ENCODE results near the gene PUDP. TPM values are rescaled to one million over a fixed set of nuclear protein-coding genes. Genes with fewer than 3 reads are reported as not detected.
A peak's percentile ranks its signal among the peaks of the same experiment; 100 is the strongest.
"Not testable (repeated sequence)": the region's sequence is repeated elsewhere in the genome, so short reads cannot be mapped to it uniquely, and the experiment has no call there.

PUDP gene
- total RNA-seq: 11.2 and 17.0 TPM in 2 replicates
- 8.1 TPM for polyA plus RNA-seq (2012)

DNA sequence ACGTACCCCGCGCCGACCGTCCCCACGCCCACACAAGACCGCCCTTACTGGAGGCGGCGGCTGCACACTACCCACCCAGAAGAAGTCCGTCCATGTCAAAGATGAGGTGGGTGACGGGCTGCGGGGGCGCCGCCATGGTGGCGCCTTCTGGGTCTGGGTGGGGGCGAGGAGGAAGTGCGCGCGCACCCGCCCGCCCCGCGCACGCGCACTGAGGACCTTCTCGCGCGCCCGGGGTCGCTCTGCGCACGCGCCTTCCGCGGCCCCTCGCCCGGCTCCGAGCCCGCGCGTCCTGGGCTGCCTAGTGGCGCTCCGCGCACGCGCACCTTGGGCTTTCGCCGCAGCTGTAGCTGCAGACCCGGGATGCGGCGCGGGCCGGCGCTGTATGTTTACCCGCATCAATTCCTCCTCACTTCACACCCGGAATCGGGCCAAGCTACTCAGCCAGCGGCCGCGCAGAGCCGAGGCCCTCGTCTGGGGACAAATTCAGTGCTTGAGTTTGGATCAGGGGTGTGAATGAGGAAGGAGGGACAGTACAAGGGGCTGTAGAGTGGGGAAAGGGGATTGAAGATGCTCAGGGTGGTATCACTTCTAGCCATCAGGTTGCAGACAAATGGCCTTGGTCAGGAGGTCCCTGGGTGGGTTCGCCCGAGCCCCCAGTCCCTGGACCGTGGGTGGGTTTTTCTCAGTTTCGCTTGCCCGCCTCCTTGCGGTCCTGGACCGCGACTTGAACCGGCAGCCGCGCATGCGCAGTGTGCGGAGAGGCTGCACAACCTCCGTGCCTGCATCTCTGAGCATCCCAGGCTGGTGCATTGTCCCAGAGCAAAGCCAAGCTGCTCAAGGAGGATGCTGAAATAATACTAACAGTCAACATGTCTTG lies at the start of gene PUDP:
PUDP (minus strand) TSS at position 176 of the 877 bp plus-strand sequence; CDS start at position 136, 40 bp downstream.
- DNase-seq (ENCODE audit: low read depth): peak; percentile 80

DNA sequence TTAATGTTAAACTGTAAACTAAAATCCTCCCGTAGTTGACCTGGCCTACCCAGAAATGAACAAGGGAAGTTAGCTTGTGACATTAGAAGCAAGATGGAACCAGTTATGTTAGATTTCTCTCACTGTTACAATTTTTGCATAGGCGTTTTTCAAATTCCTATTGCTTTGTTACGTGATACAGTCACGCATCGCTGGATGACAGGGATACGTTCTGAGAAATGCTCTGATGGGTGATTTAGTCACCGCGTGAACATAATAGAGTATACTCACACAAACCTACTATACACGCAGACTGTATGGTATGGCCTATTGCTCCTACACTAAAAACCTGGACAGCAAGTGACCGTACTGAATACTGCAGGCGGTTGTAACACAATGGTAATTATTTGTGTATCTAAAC lies 46.7 kb upstream of the PUDP start:
- DNase-seq (ENCODE audit: low read depth): no peak

DNA sequence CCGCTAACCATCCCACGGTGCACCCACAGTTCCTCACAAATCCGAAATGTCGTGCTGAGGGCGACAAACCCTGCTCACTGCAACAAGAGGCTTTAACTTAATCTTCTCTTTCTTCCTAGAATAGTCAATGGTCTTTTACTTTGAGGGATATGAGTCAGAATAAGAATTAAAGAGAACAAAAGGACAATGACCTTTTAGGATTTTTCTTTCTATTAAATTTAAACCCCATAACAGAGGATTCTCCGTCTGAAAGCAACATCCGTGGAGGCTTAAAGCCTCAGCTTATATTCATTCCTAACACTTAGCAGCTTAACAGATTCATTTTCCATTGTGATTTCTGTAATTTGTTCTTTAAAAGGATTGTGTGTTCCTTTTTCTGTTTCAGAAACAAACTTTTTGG lies 44.9 kb upstream of the PUDP start:
- no peak for DNase-seq (ENCODE audit: low read depth)

DNA sequence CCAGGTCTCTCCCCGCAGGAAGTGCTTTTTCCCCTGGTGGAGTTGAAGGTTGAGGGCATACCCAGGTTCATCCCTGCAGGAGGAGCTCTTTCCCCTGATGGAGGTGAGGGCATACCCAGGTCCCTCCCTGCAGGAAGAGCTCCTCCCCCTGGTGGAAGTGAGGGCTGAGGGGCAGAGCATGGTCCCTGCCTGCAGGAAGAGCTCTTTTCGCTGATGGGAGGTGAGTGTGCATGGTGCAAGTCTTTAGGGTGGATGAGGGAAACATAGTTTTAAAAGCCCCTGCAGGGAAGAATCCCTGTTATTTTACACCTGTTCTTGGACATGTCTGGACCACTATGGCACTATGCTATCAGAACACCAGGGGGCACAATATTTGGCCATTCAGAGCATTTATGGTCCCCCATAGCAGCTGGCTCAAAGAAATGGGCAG lies 43.7 kb upstream of the PUDP start:
- DNase-seq (ENCODE audit: low read depth): no peak

DNA sequence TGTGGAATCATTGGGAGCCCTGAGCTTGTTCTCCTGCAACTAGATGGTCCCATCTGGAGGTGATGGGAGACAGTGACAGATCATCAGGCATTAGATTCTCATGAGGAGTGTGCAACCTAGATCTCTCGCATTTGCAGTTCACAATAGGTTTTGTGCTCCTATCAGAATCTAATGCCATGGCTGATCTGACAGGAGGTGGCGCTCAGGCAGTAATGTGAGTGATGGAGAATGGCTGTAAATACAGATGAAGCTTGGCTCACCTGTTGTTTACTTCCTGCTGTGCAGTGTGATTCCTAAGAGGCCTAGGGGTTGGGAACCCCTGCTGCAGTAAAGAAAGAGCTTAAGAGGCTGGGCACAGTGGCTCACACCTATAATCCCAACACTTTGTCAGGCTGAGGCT lies 42.2 kb upstream of the PUDP start:
- no peak for DNase-seq (ENCODE audit: low read depth)

DNA sequence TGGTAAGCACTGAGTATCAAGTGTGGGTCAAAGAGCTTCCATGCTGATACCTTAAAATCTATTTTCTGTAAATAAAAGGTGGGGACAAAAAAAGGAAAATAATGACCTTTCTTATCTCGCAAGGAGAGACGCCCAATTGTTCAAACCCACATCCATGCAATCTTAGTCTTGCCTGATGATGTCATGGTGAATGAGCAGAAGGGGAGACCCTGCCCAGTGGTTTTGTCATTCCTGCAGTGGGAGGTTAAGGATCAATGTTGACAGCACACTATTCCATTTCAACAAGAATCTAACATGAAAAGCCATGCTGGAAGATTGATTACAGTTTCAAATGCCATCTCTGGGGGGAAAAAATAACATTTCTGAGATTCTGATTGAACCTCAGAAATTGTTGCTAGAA lies 40.7 kb upstream of the PUDP start:
- DNase-seq (ENCODE audit: low read depth): no peak

DNA sequence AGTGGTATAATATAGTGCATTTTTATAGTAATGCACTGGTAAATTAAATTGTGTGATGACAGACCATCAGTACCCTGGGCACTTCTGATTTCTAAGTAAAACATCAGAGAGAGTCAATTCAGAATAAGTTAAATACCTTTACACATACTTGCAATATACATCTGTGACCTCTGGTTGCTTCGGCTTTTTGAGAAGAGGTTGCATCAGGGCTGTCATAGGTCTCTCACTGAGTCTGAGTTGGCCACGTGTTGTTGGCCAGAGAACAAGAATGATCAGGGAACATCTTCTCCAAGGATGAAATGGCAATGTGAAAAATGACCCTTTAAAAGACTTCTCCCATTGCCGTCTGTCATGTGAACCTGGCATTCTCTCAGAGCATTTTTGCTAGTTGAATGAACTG lies 36.9 kb upstream of the PUDP start:
- DNase-seq (ENCODE audit: low read depth): no peak

DNA sequence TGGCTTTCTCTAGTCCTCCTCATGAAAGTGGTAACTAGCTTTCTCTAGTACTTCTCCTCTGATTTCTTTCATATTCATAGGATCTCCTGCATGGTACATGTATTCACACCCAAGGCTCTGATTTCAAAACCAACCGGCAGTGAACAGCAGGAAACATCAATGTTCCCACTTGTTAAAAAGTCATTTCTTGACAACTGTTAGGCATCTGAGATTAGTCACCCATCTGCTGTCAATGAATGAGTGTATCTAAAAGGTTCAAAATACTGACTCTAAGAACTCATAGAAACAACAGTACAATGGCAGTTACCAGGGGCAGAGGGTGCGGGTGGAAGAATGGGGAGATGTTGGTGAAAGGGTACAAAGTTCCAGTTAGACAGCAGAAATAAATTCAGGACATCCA lies 31.5 kb upstream of the PUDP start:
- DNase-seq (ENCODE audit: low read depth): no peak

DNA sequence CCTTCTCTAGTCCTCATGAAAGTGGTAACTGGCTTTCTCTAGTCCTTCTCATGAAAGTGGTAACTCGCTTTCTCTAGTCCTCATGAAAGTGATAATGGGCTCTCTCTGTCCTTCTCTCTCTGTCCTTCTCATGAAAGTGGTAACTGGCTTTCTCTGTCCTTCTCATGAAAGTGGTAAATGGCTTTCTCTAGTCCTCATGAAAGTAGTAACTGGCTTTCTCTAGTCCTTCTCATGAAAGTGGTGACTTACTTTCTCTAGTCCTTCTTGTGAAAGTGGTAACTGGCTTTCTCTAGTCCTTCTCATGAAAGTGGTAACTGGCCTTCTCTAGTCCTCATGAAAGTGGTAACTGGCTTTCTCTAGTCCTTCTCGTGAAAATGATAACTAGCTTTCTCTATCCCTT lies 30.9 kb upstream of the PUDP start:
- DNase-seq (ENCODE audit: low read depth): not testable (repeated sequence)

DNA sequence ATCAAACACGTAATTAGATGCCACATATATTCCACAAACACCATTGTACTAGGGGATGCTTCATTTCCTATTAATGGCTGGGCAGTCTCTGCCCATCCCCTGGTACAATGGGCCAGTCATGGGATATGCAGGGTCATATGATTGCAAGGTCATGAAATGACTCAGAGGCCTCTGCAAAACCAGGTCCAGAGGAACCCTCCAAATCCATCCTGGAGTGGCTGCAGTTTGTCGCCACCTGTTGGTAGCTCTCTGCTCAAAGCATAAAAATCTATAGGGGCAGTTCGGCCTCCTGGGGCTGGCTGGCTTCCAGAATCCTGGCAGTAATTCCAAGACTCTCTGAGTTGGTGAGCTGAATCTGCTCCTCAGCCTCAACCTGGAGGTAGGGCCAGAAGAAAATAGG lies 22.9 kb upstream of the PUDP start:
- DNase-seq (ENCODE audit: low read depth): no peak

DNA sequence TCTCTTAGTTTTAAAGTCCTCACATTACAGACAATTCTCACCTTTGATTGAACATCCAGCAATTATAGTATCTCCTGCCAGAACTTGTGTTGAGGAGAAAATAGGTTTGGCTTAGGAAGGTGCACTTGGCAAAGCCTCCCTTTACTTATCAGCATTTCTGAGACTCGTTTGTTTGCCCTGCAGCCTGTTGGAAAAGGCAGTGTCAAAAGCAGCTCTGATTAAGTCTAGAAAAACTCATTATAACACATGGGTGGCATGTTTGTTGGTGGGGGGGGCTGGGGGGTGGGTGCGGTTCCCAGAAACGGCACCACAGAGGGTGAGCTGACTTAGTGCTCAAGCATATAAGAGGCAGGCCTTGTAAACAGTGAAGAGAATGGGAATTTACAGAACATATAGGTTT lies 21.7 kb upstream of the PUDP start:
- DNase-seq (ENCODE audit: low read depth): no peak

DNA sequence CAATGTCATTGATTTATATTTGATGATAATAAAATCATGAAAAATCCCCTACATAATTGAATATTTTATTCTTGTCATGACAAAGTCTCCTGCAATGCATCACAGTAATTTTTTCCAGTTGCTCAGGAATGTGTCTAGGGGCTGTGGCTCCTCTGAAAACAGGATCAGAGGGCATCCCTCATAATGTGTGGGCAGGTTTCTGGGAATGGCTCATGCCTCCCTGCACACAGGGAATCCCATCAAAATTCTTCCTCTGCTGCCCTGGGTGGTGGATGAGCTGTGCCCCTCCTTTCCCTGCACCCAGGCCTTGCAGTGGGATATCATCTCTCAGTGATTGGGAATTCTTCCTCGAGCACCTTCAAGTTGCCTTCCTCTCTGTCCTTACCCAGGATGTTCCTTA lies 20.4 kb upstream of the PUDP start:
- no peak for DNase-seq (ENCODE audit: low read depth)

DNA sequence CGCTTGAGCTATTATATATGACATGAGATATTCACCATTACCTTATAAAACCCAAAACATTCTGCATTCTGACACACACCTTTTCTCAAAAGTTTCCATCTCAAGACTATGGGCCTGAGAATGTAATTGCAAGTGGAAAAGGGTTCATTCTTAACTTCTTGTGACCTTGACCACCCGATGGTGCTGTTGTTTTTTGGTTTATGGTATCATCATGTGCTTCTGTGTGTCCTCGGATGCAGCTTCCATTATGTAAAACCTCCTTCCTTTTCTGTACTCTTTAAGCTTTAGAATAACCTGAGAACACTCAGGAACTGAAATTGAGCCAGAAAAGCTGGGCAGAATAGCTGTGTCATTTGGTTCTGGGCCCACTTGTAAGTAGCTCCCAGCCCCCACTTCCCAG lies 16.2 kb upstream of the PUDP start:
- DNase-seq (ENCODE audit: low read depth): no peak

DNA sequence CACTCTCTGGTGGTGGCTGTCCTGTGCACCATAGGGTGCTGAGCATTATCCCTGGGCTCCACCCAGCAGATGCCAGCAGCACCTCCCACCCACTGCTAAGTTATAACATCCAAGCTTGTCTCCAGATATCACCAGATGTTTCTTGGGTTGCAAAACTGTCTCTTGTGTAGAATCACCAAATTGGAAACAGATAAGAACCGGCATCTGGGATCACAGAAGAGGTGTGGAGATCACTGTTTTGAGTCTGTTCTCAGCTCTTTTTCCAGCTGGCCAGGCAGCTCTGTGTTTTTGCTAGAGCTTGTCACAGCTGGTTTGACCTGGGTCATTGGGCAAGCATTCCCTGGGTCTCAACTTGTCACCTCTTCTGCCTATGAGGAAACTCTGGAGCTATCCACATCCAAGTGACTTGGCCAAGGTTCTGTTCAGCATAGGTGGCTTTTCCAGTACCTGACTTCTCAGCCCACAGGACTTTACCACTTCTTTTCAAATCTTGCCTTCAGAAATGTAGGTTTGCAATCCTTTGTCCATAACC lies 15.3 kb upstream of the PUDP start:
- no peak for DNase-seq (ENCODE audit: low read depth)

DNA sequence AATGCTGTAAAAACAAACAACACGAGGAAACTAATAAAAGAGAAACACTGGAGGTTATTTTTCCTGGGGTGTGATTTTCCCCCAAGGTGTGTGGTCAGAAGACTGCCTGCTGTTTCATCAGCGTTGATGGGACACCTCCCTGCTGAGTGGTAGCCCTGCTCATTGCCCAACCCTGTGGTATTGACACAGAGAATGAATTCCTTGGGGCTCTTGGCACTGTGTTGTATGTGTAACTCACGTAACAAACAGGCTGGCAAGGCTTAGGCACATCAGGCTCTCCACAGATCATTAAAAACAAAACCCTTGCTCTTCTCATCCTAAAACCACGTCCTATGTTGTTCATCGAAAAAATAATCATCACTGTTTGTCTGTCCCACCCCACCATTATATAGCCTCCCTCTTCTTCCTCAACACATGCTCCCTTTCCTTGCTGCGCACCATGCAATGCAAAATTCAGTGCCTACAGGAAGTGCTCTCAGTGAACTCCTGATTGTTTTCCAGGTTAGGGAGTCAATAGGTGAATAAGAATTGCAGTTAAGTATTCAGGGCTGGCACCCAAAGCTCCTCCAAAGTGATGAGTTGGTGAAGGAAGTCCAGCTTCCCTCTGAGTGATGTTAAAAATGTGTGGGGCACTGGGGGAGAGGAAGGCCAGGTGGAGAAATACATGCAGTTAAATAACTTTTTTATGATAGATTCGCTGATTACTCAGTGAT lies 11.4 kb upstream of the PUDP start:
- peak; percentile 27 for DNase-seq (ENCODE audit: low read depth)

DNA sequence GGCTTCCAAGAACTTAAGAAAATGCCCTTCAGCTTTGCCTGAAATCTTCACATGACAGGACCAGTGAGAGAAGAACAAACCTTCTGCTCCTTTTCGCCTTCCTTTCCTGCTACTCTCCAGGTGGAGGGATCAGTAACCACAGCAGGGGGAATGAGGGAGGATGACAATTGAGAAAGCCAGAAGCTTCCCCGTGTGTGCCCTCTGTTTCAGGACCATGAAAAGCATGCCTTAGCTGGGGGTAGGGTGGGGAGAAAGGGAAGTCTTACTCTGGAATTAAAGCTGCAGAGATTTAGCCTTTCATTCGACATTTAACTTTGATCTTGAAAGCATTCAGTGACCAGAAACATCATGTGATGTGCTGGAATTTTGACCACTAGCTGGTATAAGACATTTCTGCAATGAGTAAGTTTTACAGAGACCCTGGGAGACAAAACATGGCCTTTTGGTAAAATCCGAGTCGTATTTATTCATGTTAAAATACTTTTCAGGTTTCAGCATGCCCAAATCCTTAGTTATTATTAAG lies 10.6 kb upstream of the PUDP start:
- peak; percentile 12 for DNase-seq (ENCODE audit: low read depth)

DNA sequence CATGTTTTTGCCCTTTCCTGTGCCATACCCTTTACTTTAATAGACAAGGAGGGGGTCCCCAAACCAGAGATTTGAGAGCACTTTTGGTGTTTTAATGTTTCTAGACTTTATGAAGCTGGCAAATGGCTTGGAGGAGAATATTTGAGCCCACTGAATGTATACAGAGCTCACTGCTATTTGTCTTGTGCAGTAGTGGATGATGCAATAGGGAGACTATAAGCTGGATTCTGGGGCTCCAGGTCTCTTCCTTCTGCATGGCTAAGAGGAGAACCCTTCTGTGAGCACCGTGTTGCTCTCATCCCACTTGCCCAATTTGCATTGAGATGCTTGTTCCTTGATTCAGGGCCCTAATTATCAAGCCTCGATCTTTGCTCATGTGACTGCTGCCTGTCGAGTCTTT lies 8.9 kb upstream of the PUDP start:
- DNase-seq (ENCODE audit: low read depth): no peak

DNA sequence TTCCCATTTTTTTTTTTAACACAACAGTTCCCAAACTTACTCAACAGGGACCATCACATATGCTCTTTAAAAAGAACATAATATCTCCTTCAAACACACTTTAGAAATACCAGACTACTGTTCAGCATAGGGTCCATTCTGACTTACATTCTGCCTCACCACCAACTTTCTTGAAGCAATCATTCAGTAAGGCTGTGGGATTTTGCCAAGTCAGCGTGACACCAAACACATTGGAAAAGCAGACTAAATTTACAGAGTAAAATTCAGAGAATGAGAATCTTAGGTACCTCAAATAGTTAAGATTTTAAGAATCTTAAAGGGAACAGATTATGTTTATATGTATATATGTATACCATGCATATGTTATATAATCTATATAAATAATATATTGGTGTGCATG lies 7.2 kb upstream of the PUDP start:
- DNase-seq (ENCODE audit: low read depth): no peak

DNA sequence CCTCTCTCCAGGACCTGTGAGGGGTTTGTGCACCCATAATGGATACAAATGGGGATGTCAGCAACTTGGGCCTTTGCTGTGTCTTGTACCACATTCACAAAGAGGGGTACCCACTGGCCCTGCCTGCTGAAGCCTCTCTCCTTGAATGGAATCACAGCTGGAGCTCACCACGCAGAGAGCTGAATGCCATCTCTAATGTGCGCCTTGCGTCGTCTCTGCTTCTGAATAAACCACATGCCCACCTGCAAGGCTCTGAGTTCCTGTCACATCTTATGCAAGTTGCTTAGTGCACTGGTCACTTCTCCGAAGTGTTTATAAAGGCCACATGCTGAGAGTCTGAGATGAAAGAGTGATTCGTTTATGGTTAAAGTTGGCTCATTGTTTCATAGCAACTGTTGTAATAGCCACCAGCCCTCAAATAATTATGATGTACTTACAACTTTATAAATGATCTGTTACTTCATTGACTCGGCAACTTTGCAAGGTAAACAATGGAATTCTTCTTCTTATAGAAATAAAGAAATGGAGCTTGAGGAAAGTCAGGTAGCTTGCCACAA lies 6.2 kb upstream of the PUDP start:
- DNase-seq (ENCODE audit: low read depth): no peak

DNA sequence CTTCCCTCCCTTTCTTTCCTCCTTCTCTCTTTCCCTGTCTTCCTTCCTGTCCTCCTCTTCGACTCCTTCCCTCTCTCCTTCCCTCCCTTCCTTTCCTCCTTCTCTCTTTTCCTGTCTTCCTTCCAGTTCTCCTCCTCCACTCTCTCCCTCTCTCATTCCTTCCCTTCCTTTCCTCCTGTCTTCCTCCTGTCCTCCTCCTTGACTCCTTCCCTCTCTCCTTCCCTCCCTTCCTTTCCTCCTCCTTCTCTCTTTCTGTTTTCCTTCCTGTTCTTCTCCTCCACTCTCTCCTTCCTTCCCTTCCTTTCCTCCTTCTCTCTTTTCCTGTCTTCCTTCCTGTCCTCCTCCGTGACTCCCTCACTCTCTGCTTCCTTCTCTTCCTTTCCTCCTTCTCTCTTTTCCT lies 5.3 kb upstream of the PUDP start:
- no peak for DNase-seq (ENCODE audit: low read depth)

DNA sequence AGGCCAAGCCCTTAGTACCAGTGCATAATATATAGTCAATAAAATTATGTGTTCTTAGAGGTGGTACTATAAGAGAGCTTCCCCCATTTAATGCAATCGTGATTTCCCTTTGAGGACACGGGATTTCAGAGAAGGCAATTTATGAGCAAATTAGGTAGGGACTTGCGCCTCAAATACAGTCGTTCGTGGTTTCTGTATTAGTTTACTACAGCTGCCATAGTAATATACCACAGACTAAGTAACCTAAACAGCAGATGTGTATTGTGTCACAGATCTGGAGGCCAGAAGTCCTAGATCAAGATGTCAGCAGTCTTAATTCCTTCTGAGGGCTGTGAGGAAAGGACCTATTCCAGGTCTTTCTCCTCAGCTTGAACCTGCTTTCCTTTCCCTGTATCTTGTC lies 1.5 kb upstream of the PUDP start:
- no peak for DNase-seq (ENCODE audit: low read depth)

All from myocyte (in vitro differentiated cells).